SJCRH30 (cell line): ENCODE measurements around the gene MCC. TPM values are rescaled to one million over a fixed set of nuclear protein-coding genes. Genes with fewer than 3 reads are reported as not detected.
A peak's percentile ranks its signal among the peaks of the same experiment; 100 is the strongest.

ENCODE experiments used
- DNase-seq, 2 experiments: peaks; one replicate each; pipeline ENCODE4 v3.0.0-alpha.2; 2015 to 2020
- H3K27ac ChIP-seq: fragments of 250-450 bp; sonication (Bioruptor Pico); 2 replicates; pipeline ENCODE4 v1.5.1; 2020; ENCODE audit warnings: mild to moderate bottlenecking, moderate library complexity
- H3K27me3 ChIP-seq: fragments of 250-450 bp; sonication (Bioruptor Pico); 2 replicates; pipeline ENCODE4 v1.5.1; 2020; ENCODE audit warnings: mild to moderate bottlenecking, moderate library complexity
- H3K36me3 ChIP-seq: fragments of 250-450 bp; sonication (Bioruptor Pico); 2 replicates; pipeline ENCODE4 v1.5.1; 2020; ENCODE audit warnings: mild to moderate bottlenecking, moderate library complexity
- H3K4me1 ChIP-seq: fragments of 250-450 bp; sonication (Bioruptor Pico); 2 replicates; pipeline ENCODE4 v1.5.1; 2020; ENCODE audit warnings: mild to moderate bottlenecking, moderate library complexity
- H3K4me3 ChIP-seq: fragments of 250-450 bp; sonication (Bioruptor Pico); 2 replicates; pipeline ENCODE4 v1.5.1; 2020; ENCODE audit warnings: mild to moderate bottlenecking, moderate library complexity
- H3K9me3 ChIP-seq: fragments of 250-450 bp; sonication (Bioruptor Pico); replicated peaks from 2 replicates; pipeline ENCODE4 v1.5.1; 2020; ENCODE audit warnings: mild to moderate bottlenecking, moderate library complexity
- total RNA-seq: library from RNA; depleted of rRNA; stranded (reverse); fragments of >200 nt; shearing (Covaris generic); gene quantifications from 2 replicates; pipeline ENCODE4 v1.2.3, GENCODE V29; 2014

MCC gene
- total RNA-seq, 1 experiment from 2014 or later, result 26.6 TPM

DNA sequence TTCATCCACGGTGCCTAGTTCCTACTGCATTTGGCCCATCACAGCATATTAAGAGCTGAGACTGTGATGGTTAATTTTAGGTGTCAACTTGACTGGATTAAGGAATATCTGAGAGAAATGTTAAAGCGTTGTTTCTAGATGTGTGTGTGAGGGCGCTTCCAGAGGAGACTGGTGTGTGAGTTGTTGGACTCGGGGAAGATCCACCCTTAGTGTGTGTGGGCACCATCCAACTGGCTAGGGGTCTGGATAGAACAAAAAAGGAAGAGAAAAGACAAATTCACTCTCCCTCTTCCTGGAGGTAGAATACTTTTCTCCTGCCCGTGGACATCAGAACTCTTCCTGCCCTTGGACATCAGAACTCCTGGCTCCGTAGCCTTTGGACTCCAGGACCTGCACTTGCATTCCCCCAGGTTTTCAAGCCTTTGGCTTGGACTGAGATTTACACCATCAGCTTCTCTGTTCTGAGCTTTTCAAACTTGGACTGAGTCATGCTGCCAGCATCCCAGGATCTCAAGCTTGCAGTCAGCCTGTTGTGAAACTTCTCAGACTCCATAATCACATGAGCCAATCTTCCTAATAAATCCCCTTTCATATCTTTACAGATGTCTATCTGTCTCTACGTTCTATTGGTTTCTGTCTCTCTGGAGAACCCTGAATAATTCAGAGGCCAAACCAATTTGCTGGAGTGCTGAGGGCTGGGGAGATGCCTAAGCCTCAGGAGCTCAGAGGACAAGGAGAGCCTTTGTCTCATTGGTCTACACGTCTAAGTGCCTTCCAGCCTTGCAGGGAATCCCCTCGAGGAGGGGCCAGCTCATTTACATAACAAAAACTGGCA lies 347.2 kb downstream of the MCC start:
- Histone ChIP-seq H3K4me1 (no peaks in the 10 kb centered on the region), H3K9me3 (no peaks in the 10 kb centered on the region), H3K4me3 (no peak overlapping the region), H3K36me3 (no peaks in the 10 kb centered on the region; the same call in 1 of the 2 replicates), H3K27ac (no peak overlapping the region), H3K27me3 (no peaks in the 10 kb centered on the region)
- DNase-seq, result peak; percentile 13 to 23

GRCh38 chr5:113133211-113133975 lies 354.9 kb downstream of the MCC start:
- H3K27ac ChIP-seq, result no peak overlapping the region
- H3K4me3 ChIP-seq, result no peak overlapping the region
- H3K4me1 ChIP-seq, result no peaks in the 10 kb centered on the region
- no peak for DNase-seq
- H3K36me3 ChIP-seq, result no peaks in the 10 kb centered on the region
- no peaks in the 10 kb centered on the region for H3K27me3 ChIP-seq
- H3K9me3 ChIP-seq, result no peaks in the 10 kb centered on the region

DNA sequence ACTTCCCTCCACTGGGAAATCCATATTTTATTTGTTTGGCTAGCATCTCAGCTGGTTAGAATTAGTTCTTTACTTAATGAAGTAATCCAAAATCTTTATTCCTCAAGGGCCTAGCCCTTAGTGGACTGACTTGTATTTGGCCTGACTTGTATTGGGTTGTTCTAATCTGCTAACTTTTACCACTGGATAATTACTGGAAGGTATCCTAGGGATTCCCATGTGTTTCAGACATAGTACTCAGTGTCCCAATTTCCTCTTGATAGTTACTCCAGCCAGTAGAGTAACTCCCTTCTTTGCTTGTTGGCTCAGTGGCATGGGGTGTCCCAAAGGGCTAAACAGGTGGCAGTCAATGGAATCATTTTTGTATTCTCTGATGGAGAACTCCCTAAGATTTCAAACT lies 355.7 kb downstream of the MCC start:
- Histone ChIP-seq H3K4me1 (no peaks in the 10 kb centered on the region), H3K27ac (no peak overlapping the region), H3K9me3 (no peaks in the 10 kb centered on the region), H3K4me3 (no peak overlapping the region), H3K36me3 (no peaks in the 10 kb centered on the region), H3K27me3 (no peaks in the 10 kb centered on the region)
- no peak for DNase-seq

- Histone ChIP-seq H3K27me3 (no peaks in the 10 kb centered on the region), H3K4me3 (no peak overlapping the region), H3K27ac (no peak overlapping the region), H3K9me3 (peaks cover 4% of the 10 kb centered on the region; the same call in 1 of the 2 replicates), H3K36me3 (no peaks in the 10 kb centered on the region), H3K4me1 (no peaks in the 10 kb centered on the region)
- DNase-seq, result no peak
Measured at GRCh38 chr5:113128641-113129330, 359.5 kb downstream of the MCC start.

DNA sequence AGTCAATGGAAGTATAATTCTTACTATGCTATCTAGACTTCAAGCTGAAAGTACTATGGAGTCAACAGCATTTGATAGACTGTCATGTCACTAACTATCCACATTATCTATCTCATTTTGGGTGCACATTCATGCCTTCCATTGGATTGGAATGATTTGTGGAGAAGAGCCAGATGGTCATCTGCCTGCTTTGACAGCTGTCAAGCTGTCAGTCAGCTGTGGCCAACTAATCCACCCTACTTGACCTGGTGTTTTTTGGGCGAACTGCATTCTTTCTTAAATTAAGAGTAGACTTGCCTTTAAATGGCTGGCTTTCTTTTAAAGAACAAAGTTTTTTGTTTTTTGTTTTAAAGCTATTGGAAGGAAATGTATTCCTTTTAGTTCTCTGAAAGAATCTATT lies 360.2 kb downstream of the MCC start:
- Histone ChIP-seq H3K4me1 (no peaks in the 10 kb centered on the region), H3K36me3 (no peaks in the 10 kb centered on the region), H3K4me3 (no peak overlapping the region), H3K27me3 (no peaks in the 10 kb centered on the region), H3K9me3 (peaks cover 4% of the 10 kb centered on the region; the same call in 1 of the 2 replicates), H3K27ac (no peak overlapping the region)
- no peak for DNase-seq

- no peak overlapping the region for H3K4me3 ChIP-seq
- peaks cover 4% of the 10 kb centered on the region; the same call in 1 of the 2 replicates for H3K9me3 ChIP-seq
- H3K27ac ChIP-seq, result no peak overlapping the region
- no peak for DNase-seq
- H3K27me3 ChIP-seq, result no peaks in the 10 kb centered on the region
- H3K4me1 ChIP-seq, result no peaks in the 10 kb centered on the region
- no peaks in the 10 kb centered on the region; the same call in 1 of the 2 replicates for H3K36me3 ChIP-seq
Measured at GRCh38 chr5:113127021-113127420, 361.2 kb downstream of the MCC start.

- Histone ChIP-seq H3K4me1 (no peaks in the 10 kb centered on the region; the same call in 1 of the 2 replicates), H3K4me3 (no peak overlapping the region), H3K27ac (no peak overlapping the region), H3K36me3 (no peaks in the 10 kb centered on the region; the same call in 1 of the 2 replicates), H3K9me3 (peaks cover 4% of the 10 kb centered on the region; the same call in 1 of the 2 replicates), H3K27me3 (no peaks in the 10 kb centered on the region)
- no peak for DNase-seq
Measured at GRCh38 chr5:113125371-113125770, 362.9 kb downstream of the MCC start.

DNA sequence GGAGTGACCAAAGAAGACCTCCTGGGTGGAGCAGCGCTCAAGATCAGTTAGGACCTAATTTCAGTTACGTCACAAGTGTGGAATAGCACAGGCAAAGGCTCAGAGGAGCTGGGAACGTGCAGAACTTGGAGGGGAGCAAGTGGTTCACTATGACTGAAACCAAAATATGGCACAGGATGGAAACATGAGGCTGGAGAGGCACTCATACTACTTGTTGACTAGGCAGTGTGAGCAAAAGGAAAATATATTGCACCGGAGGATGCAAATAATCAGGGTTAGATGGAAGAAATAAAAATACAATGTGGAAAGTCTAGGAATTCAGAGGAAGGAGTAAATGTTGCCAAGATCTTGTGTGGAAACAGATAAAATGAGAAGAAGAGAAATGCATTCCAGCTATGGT lies 363.3 kb downstream of the MCC start:
- no peak for DNase-seq
- Histone ChIP-seq H3K9me3 (peaks cover 4% of the 10 kb centered on the region; the same call in 1 of the 2 replicates), H3K27ac (no peak overlapping the region), H3K4me1 (no peaks in the 10 kb centered on the region; the same call in 1 of the 2 replicates), H3K4me3 (no peak overlapping the region), H3K27me3 (no peaks in the 10 kb centered on the region), H3K36me3 (no peaks in the 10 kb centered on the region; the same call in 1 of the 2 replicates)

- Histone ChIP-seq H3K27me3 (no peaks in the 10 kb centered on the region), H3K36me3 (no peaks in the 10 kb centered on the region; the same call in 1 of the 2 replicates), H3K27ac (no peak overlapping the region), H3K4me3 (no peak overlapping the region), H3K9me3 (peaks cover 4% of the 10 kb centered on the region; the same call in 1 of the 2 replicates), H3K4me1 (no peaks in the 10 kb centered on the region; the same call in 1 of the 2 replicates)
- no peak for DNase-seq
Measured at GRCh38 chr5:113124265-113124664, 364.0 kb downstream of the MCC start.

DNA sequence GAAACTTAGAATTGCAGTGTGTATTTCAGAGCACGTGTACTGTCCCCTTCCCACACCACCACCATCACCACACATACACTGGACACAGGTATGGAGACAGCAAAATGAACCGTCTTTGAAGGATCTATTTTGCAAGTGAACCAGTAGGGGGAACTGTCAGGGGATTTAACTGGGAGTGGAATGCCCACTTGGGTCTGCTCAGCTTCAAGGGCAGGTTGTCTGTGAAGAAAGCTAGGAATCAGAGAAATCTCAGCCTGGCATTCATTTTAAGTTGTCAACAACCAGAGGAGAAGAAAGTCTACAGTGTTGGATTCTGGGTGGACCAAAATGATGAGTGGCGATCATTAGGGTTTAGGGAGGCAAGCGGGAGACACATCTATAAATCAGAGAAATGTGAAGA lies 364.6 kb downstream of the MCC start:
- DNase-seq, result peak in 1 of 2 experiments; percentile 24
- Histone ChIP-seq H3K9me3 (peaks cover 4% of the 10 kb centered on the region; the same call in 1 of the 2 replicates), H3K4me3 (no peak overlapping the region), H3K36me3 (no peaks in the 10 kb centered on the region; the same call in 1 of the 2 replicates), H3K27ac (no peak overlapping the region), H3K4me1 (no peaks in the 10 kb centered on the region; the same call in 1 of the 2 replicates), H3K27me3 (no peaks in the 10 kb centered on the region)

DNA sequence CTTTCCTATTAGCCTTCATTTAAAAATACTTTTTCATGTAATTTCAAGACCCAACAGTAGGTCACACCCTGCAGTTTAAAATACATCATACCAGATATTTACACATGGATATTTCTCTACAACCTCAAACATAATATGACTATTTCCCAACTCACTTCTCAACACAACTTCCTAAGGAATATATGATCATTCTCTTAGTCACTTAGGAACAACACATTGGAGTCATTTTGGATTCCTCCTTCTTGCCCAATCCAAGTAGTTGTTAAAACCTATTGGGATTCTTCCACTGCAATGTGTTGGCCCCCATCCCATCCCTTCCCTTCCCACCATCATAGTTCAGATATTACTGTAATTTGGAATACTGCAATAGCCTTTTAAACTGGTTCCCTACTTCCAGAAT lies 366.2 kb downstream of the MCC start:
- Histone ChIP-seq H3K27ac (no peak overlapping the region), H3K9me3 (peaks cover under 1% of the 10 kb centered on the region; the same call in 1 of the 2 replicates), H3K4me1 (no peaks in the 10 kb centered on the region; the same call in 1 of the 2 replicates), H3K27me3 (no peaks in the 10 kb centered on the region), H3K4me3 (no peak overlapping the region), H3K36me3 (no peaks in the 10 kb centered on the region; the same call in 1 of the 2 replicates)
- DNase-seq, result no peak

- H3K27me3 ChIP-seq, result no peaks in the 10 kb centered on the region
- no peak overlapping the region for H3K27ac ChIP-seq
- H3K36me3 ChIP-seq, result no peaks in the 10 kb centered on the region; the same call in 1 of the 2 replicates
- H3K9me3 ChIP-seq, result no peaks in the 10 kb centered on the region
- DNase-seq, result peak; percentile 20 to 30
- no peak overlapping the region for H3K4me3 ChIP-seq
- H3K4me1 ChIP-seq, result no peaks in the 10 kb centered on the region; the same call in 1 of the 2 replicates
Measured at GRCh38 chr5:113119246-113119924, 368.9 kb downstream of the MCC start.

DNA sequence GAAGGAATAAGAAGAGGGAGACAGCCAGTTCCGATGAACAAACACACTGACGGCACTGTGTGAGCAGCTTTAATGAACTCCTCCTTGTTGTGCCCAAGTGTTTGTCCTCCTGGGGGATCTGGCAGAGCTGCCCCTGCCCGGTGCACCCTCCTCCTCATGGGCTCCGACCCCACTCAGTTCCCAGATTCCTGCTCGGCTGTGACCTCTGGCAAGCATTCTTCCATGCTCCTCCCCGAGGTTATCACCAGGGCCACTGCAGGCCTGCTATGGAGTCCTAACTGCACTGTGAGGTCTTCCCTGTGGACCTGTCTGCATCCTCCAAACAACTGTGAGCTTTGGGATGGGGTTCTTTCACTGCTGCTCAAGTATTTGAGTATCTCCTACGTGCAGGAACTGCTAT lies 369.5 kb downstream of the MCC start:
- Histone ChIP-seq H3K4me3 (no peak overlapping the region), H3K4me1 (no peaks in the 10 kb centered on the region; the same call in 1 of the 2 replicates), H3K27ac (no peak overlapping the region), H3K9me3 (no peaks in the 10 kb centered on the region), H3K36me3 (no peaks in the 10 kb centered on the region; the same call in 1 of the 2 replicates), H3K27me3 (no peaks in the 10 kb centered on the region)
- DNase-seq, result no peak

GRCh38 chr5:113118298-113118697 lies 370.0 kb downstream of the MCC start:
- Histone ChIP-seq H3K36me3 (no peaks in the 10 kb centered on the region; the same call in 1 of the 2 replicates), H3K27ac (no peak overlapping the region), H3K4me3 (no peak overlapping the region), H3K27me3 (no peaks in the 10 kb centered on the region), H3K9me3 (no peaks in the 10 kb centered on the region), H3K4me1 (no peaks in the 10 kb centered on the region; the same call in 1 of the 2 replicates)
- DNase-seq, result no peak
